HG03039 (cell line): ENCODE results near the gene GSE1.

Experiments
- ATAC-seq: cut with Tn5 transposase; IDR thresholded peaks from one replicate; pipeline ENCODE4 v1.9.1; 2021; ENCODE audit warnings: mild to moderate bottlenecking, moderate library complexity; ENCODE audit not compliant: unreplicated experiment

Gene GSE1

DNA sequence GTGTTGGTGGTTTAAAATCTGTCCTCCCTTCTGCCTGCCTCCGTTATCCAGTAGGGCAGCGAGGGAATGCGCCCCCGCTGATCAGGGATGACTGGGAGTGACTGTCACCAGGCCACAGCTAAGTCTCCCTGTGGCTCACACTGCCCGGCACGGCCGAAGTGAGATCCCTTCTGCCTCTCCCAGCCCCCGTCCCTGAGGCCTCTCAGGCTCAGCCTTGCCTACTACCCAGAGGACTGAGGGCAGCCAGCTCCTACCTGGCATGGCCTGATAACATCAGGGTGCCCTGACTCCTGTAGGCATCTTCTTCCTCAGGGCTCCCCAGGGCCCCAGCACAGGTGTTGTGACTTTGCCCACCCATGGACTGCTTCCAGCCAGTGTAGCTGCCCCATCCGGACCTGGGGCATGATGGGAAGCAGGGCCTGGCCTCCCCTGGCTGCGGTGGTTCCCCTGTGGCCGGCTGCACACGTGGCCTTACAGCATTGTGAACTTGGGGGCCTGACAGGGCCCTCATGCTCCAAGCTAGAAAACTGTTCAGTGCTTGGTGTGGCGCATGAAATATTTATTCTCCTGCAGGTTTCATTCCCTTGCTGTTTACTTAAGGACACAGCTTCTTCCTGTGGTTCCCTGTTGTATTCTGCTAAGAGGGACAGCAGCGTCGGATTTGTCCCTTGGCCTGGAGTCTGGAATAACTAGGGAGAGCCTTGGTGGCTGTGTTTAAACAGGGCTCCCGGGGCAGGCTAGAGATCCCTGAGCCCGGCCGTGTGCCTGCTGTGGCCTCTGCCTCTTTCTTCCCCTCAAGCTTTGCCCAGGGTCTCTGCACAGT is 45.6 kb downstream of the GSE1 start:
- ATAC-seq: no peak

DNA sequence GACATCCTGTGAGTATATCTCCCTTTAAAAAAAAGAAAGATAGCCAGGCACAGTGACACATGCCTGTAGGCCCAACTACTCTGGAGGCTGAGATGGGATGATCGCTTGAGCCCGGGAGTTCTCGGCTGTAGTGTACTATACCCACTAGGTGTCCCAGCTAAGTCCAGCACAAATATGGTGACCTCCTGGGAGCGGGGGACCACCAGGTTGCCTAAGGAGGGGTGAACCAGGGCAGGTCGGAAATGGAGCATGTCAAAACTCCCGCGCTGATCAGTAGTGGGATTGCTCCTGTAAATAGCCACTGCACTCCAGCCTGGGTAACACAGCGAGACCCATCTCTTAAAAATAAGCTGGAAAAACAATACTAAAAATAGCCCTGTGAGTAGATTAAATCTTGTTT is 46.2 kb downstream of the GSE1 start:
- ATAC-seq: no peak

DNA sequence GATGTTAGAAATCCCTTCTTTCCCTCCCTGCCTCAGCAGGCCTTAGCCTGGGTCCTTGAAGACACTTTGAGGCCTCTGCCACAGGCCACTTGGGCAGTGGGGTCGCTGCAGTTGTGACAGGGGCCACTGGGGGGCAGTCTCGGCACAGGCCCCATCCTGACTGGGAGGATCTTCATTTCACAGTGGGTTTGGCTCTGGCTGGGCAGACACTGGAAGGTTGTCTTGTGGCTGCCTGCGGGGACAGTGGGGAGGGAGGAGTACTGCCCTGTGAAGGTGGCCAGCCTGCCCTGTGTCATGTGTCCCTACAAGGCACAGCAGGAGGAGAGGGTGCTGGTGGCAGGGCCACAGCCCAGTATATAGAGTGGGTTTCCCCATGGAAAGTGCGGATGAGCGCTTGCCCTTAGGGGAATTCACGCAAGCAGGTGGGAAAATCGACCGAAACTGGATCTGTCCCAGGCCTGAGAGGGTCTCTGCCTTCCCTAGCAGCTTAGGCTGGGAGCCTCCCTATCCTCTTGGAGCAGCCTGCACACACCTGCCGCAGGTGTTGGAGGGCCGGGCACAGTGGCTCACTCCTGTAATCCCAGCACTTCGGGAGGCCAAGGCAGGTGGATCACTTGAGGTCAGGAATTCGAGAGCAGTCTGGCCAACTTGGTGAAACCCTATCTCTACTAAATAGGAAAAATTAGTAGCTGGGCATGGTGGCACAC is 46.8 kb downstream of the GSE1 start:
- ATAC-seq: no peak

DNA sequence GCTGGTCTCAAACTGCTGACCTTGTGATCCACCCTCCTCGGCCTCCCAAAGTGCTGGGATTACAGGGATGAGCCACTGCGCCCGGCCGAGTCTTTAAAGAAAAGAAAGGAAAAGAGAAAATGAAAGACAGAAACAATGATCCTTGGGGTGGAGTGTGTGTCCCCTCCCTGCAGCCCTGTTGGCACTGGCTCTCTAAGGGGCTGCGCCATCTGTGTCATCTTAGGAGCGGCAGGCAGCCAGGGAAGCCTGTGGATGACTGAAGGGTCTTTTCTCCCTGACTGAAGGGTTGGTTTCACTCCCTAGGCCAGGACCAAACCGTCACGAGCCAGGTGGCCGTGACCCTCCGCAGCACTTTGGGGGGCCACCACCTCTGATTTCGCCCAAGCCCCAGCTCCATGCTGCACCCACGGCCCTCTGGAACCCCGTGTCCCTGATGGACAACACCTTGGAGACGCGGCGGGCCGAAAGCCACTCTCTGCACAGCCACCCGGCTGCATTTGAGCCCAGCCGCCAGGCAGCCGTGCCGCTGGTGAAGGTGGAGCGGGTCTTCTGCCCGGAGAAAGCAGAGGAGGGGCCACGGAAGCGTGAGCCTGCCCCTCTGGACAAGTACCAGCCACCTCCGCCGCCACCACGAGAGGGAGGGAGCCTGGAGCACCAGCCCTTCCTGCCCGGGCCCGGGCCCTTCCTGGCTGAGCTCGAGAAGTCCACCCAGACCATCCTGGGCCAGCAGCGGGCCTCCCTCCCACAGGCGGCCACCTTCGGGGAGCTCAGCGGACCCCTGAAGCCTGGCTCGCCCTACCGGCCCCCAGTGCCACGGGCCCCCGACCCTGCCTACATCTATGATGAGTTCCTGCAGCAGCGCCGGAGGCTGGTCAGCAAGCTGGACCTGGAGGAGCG is 48.0 kb downstream of the GSE1 start:
- no peak for ATAC-seq

DNA sequence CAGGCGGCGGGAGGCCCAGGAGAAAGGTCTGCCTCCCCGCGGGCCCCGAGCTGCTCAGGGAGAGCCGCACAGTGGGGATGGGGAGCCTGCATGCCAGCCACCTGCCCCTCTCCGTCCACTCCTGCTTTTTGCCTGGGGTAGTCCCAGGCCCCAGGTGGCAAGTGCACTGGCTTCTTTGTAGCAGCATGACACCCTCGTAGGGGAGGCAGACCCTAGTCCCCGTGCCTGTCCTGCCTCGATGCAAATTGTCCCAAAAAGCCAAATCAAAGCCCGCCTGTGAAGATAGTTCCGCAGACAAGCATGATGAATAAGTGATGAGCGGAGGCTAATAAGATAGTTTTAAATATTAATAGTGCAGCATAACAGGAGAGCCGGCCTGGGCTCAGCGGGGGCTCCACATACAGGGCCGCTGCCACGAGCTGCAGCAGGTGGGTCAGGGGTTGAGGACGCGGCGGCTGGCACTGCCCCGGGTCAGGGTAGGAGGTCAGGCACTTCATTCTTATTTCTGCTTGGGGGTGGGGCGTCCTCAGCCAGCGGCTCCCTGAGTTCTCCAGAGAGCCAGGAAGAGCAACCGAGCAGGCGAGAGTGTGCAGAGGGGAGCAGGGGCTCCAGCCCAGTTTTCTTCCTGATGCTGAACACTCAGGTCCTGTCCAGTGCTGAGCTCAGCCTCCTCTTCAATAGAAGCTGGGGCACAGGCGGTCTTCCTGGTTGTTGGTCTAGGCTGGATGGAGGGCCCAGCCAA is 48.8 kb downstream of the GSE1 start:
- no peak for ATAC-seq

DNA sequence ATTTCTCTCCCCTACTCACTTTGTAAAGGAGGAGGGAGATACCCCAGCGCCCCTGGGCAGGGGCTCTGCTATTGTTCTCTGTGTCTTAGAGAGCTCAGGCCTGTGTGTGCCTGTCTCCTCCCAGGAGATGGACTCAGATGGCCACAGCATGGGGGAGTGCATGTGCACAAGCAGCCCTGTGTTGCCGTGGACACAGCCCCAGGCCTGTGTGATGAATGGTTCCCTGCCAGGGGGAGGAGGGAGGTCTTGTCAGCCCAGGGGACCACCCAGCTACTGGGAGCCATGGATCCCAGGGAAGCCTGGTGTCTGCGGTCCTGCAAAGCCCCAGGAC is 49.3 kb downstream of the GSE1 start:
- ATAC-seq: no peak

DNA sequence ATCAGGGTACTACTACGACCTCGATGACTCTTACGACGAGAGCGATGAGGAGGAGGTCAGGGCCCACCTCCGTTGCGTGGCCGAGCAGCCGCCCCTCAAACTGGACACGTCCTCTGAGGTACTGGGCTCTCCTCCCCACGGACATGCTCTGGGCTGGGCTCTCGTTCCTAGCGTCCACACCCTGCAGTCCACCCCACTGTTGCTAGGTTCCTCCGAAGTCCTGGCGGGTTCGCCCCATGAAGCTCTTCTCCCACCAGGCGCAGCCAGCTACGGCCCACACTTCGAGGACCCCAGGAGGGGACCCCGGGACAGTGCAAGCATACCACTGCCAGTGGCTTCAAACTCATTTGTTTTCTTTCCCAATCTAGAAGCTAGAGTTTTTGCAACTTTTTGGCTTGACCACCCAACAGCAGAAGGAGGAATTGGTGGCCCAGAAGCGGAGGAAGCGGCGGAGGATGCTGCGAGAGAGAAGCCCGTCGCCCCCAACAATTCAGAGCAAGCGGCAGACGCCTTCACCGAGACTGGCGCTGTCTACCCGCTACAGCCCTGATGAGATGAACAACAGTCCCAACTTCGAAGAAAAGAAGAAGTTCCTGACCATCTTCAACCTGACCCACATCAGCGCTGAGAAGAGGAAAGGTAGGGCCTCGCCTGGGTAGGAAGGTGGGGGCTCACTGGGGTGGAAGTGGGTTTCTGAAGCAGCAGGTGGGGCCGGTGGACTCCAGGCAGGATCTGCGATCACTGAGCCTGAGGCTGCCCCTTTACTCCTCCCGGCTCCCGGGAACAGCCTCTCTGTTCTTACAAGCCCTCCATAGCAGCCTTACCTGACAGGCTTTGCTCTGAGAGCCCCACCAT is 50.1 kb downstream of the GSE1 start:
- ATAC-seq: no peak

DNA sequence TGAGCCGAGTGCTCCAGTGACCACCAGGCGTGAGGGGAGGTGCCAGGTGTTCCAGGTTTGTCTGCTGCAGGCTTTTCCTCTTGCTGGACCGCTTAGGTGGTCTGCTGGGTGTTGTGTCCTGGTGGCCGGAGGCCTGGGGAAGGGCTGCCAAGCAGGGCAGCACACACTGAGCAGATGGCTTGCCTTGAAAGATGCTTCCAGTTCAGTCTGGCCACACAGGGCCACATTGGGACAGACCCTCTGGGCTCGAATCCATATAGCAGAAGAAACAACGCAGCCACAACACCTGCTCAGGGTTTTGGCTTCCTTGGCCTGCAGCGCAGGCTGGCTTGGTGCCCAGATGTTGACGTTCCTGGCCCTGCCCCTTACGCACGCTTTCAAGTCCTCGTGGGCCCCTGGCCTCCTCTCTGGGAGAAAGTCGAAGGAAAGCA is 50.8 kb downstream of the GSE1 start:
- no peak for ATAC-seq

DNA sequence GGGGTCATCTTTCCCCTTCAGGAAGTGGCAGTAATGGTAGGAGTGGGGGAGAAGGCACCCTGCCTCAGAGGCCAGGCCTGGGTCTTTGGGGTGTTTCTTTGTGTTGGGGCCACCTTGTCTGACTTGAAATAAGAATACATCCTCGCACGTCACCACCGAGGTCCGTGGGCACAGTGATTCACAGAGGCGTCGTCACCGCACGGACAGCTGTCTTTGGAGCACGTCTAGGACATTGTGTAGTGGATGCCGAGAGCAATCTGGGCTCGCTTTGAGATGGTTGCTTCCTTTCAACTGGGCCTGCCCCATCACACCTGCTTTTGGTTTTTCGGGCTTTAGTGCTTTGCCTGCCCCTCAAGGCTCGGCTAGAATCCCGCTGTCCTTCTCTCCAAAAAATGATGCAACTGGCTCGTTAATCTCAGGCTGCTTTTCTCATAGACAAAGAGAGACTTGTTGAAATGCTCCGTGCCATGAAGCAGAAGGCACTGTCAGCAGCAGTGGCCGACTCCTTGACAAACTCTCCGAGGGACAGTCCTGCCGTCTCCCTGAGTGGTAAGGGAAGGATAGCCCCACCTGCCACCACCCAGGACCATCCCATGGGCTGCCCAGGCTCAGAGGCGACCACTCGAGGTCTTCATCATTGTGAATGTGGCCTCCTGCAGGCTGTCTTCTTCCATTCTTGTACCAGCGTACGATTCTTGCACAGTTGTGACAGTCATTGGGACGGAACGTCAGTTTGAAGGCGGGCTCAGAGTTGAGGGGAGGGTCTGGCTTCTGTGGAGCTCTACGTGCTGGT is 51.7 kb downstream of the GSE1 start:
- ATAC-seq: no peak

DNA sequence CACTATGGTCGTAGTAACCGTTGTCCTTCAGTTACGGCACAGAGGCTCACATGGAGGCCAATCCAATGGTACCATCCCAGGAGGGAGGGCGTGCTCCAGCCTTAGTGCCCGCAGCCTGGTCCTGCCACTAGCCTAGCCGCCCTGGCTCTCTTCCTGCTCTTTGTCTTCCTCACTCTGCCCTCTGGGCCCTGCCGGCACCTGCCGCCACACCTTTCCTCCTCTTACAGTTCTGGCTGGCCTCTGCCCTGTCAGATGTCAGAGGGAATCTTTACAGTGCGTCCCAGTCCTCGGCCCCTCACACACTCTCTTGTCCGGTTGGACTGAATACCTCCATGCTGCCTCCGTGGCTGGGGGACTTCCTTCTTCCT is 52.2 kb downstream of the GSE1 start:
- ATAC-seq: no peak

DNA sequence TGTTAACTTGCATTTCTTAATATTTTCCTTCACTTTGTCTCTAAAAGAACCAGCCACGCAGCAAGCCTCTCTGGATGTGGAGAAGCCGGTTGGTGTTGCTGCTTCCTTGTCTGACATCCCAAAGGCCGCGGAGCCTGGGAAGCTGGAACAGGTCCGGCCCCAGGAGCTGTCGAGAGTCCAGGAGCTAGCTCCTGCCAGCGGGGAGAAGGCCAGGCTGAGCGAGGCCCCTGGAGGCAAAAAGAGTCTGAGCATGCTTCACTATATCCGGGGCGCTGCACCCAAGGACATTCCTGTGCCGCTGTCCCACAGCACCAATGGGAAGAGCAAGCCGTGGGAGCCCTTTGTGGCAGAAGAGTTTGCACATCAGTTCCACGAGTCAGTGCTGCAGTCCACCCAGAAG is 52.8 kb downstream of the GSE1 start:
- ATAC-seq: no peak

DNA sequence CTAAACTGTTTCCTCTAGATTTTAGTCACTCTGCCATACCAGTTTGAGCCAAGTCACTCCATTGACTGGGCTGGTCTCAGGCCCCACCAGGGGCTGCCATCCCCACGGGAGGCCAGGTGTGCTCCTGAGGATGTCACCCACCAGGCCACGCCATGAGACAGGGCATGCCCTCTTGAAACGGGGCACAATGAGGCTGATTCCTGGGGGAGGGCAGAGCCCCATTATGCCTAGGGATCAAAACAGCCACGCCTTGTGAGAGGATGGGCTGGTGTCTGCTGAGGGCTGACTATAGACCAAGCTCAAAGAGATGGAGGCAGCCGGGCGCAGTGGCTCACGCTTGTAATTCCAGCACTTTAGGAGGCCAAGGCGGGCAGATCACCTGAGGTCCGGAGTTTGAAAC is 54.1 kb downstream of the GSE1 start:
- no peak for ATAC-seq

DNA sequence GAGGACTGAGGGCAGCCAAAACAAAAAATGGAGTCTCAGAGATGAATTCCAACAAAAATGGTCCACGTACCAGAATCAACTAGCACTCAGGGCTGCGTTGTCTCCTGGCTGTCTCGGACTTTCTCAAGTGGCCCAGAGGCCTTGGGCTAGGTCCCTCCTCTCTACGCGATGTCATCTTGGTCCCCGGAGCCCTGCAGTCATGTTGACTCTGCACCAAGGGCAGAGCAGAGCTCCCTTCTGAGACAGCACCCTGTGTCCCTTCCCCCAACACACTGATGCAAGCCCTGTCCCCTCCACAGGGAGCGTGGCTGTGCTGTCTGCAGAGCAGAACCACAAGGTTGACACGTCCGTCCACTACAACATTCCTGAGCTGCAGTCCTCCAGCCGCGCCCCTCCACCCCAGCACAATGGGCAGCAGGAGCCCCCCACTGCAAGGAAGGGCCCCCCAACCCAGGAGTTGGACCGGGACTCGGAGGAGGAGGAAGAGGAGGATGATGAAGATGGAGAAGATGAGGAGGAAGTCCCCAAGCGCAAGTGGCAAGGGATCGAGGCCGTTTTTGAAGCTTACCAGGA is 54.8 kb downstream of the GSE1 start:
- ATAC-seq: no peak

DNA sequence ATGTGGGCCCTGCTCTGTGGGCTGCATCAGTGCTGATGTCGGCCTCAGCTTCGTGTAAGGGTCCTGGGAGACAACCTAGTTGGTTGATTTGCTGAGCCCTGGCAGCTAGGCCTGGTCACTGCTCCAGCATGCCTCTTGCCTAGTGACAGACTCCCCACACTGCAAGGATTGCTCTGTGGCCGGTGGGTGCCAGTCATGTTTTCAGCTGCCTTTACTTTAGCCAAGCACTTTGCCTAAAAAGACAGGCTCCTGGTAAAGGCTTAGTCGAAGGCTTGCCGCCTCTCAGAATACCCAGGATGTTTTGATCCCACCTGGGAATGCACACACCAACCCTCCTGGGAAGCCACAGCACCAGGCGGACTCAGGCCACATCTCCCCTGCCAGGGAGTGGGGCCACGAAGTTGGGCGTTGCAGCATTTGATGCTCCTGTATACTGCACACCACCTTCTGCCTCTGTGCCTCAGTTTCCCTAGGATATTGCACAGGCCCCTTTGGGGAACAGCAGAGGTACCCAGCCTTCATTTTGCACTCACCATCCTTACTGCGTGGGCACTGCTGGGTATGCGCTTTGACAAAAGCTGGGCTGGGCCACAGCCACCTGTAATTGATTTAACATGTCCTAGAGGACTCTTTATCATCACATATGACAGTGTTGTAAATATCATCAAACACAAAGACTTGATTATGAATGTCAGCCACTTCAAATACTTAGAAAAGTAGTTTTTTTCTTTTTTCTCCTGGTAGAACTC is 55.7 kb downstream of the GSE1 start:
- ATAC-seq: no peak

DNA sequence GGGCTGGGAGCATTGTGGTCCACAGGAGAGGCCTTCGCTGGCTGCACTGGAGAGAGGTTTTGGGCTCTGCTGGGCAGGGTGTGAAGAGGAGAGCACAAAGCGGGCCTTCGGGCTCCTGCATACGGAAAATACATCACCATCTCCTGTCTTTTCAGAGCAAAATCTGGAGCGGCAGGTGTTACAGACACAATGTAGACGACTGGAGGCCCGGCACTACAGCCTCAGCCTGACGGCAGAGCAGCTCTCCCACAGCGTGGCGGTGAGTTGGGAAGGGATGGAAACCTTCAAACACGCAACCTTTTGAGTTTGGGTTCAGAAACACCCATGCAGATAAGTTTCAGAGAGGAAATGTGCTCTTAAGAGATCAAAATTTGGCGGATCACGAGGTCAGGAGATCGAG is 57.7 kb downstream of the GSE1 start:
- no peak for ATAC-seq

DNA sequence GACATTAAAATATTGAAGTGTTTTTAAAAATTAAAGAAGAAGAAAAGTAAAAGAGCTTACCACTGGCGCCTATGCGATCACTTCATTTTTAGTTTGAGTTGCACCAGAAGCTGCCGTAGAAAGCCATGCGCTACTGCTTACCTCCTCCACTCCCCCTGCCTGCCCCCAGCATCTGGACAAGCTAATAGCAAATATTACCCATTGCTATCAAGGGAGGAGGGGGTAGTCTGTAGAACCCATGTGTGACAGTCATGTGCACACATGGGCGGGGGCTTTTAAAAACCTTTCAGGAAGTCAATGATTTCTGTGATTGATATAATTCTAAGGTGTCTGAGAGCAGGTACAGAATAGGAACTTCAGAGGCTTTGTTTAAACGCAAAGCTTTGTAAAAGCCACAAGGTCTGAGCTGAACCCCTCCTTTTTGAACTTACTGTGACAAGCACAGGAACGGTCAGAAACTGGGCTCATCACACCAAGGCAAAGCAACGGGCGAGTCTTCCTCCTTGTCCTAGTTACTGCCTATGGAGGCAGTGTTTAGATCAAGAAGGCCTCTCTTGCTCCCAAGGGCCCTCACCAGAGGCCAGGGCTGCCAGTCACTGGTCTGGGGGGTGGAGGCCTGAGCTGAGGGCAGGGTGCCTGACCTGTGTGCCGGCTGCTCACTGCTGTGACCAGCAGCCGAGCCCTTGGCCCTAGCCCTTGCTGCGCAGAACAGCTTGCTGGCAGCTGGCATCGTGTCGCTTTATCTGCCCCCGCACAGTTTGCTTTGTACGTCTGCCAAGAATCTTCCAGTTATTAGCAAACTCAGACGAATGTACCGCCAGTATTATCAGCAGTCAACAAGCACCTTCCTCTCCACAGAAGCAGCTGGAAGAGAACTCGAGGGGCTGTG is 60.7 kb downstream of the GSE1 start:
- no peak for ATAC-seq

DNA sequence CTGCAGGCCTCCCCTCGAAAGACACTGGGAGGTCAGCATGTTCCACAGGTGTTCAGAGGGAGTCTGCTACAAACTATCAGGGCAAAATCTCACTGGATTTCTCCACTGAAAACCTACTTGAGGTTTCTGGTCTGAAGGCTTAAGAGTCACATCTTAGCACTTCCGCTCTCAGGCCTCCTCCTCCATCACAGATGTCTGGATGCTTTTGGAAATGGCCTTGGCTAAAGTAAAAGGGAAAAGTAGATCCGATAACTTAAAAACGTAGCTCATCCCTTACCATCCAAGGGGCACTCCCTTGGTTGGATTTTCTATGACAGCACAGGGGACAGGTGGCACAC is 61.3 kb downstream of the GSE1 start:
- ATAC-seq: no peak
